Esophagus (tissue), 2 donors: ENCODE measurements around the gene G6PD. TPM values are rescaled to one million over a fixed set of nuclear protein-coding genes. Genes with fewer than 3 reads are reported as not detected.
A peak's percentile ranks its signal among the peaks of the same experiment; 100 is the strongest.

Experiments used
- H3K27ac ChIP-seq, 2 donors: one replicate each; pipeline ENCODE4 v1.5.1; 2013; ENCODE audit warnings: low read depth in 2 of 2, mild to moderate bottlenecking in 2 of 2, inconsistent platforms in 1 of 2, low read length in 1 of 2, moderate library complexity in 1 of 2
- H3K27me3 ChIP-seq, 2 donors: one replicate each; pipeline ENCODE4 v1.6.1; 2013; ENCODE audit warnings: low read length in 2 of 2, control low read depth in 1 of 2, mild to moderate bottlenecking in 1 of 2; ENCODE audit not compliant: insufficient read depth in 2 of 2, control insufficient read depth in 1 of 2
- H3K36me3 ChIP-seq, 2 donors: one replicate each; pipeline ENCODE4 v1.6.1; 2013; ENCODE audit warnings: low read length in 1 of 2; ENCODE audit not compliant: control insufficient read depth in 2 of 2, insufficient read depth in 2 of 2
- H3K4me1 ChIP-seq, 2 donors: one replicate each; pipeline ENCODE4 v1.6.1; 2013; ENCODE audit warnings: low read length in 1 of 2; ENCODE audit not compliant: control insufficient read depth in 2 of 2, insufficient read depth in 2 of 2
- H3K4me3 ChIP-seq, 2 donors: one replicate each; pipeline ENCODE4 v1.5.1; 2013; ENCODE audit warnings: low read length in 2 of 2, mild to moderate bottlenecking in 2 of 2, low read depth in 1 of 2, moderate library complexity in 1 of 2
- H3K9me3 ChIP-seq, 2 donors: one replicate each; pipeline ENCODE4 v1.6.1; 2013; ENCODE audit warnings: mild to moderate bottlenecking in 2 of 2, low read depth in 1 of 2, low read length in 1 of 2, moderate library complexity in 1 of 2; ENCODE audit not compliant: control insufficient read depth in 2 of 2, insufficient read depth in 1 of 2
- WGBS, 2 donors: extraction: QIAGEN DNeasy Blood & Tissue Kit; methylation state at CpG; one replicate each; pipeline ENCODE4 v1.1.7; 2013; 5-methylcytosine and 5-hydroxymethylcytosine counted together
- polyA plus RNA-seq, 2 donors: library from polyadenylated mRNA; stranded (reverse); fragments of 200-250 nt; gene quantifications; one replicate each; pipeline ENCODE4 v1.2.3, GENCODE V29; 2013
- donor health status: healthy with polysubstance abuse.
- donor health status: Bipolar disorder and iron deficiency.

Gene G6PD
- polyA plus RNA-seq, 2 donors: 42.7 to 46.9 TPM

DNA sequence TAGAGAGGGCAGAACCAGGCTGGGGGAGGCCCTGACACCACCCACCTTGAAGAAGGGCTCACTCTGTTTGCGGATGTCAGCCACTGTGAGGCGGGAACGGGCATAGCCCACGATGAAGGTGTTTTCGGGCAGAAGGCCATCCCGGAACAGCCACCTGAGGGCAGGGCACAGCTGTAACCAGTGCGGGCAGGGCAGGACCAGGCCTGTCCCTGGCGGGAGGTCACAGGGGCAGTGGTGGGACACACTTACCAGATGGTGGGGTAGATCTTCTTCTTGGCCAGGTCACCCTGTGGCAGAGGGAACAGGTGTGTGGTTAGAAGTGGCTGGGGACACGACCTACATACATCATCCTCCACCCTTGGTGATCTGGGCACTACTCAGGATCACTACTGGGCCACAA, 10.8 kb downstream of the G6PD start:
- peaks cover 0 to 4% of the 10 kb centered on the region in 2 donors for H3K4me1 ChIP-seq
- no peak overlapping the region for H3K4me3 ChIP-seq
- no peak overlapping the region for H3K27ac ChIP-seq
- H3K36me3 ChIP-seq: peaks cover 0 to 23% of the 10 kb centered on the region in 2 donors
- no peaks in the 10 kb centered on the region for H3K27me3 ChIP-seq
- no peaks in the 10 kb centered on the region for H3K9me3 ChIP-seq
- WGBS, 2 donors: 66 to 69% methylated on average over 9 of the region's 9 CpGs

DNA sequence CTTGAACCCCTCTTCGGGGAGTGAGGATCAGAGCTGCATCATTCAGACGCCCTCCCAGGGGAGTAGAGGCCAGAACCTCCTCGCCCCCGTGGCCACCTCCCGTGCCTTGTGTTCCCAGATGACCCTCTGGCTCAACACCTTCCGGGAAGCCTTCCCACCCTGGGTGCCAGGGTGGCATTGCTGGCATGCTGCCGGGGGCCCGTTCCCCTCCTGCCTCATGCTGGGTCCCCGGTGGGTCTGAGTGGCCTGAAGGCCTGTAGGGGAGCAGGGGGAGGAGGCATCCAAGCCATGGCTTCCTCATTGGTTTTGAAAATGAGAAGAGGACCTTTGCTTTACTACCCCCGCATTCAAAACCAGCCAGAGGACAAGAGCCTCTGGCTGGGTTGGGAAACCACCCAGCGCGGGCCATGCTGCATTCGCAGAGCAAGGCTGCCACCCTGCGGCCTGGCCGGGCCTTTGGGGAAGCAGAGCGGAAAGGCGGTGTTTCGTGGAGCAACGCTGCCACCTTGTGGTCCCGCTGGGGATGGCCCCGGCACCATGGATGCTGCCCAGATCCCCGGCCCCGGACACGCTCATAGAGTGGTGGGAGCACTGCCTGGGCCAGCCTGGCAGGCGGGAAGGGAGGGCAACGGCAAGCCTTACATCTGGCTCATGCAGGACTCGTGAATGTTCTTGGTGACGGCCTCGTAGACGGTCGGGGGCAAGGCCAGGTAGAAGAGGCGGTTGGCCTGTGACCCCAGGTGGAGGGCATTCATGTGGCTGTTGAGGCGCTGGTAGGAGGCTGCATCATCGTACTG, 11.9 kb downstream of the G6PD start:
- no peak overlapping the region for H3K27ac ChIP-seq
- H3K9me3 ChIP-seq: no peaks in the 10 kb centered on the region
- H3K36me3 ChIP-seq: peaks cover 0 to 23% of the 10 kb centered on the region in 2 donors
- no peaks in the 10 kb centered on the region for H3K4me1 ChIP-seq
- 27% methylated on average over 34 of the region's 34 CpGs for WGBS, 2 donors
- no peak overlapping the region for H3K4me3 ChIP-seq
- no peaks in the 10 kb centered on the region for H3K27me3 ChIP-seq

DNA sequence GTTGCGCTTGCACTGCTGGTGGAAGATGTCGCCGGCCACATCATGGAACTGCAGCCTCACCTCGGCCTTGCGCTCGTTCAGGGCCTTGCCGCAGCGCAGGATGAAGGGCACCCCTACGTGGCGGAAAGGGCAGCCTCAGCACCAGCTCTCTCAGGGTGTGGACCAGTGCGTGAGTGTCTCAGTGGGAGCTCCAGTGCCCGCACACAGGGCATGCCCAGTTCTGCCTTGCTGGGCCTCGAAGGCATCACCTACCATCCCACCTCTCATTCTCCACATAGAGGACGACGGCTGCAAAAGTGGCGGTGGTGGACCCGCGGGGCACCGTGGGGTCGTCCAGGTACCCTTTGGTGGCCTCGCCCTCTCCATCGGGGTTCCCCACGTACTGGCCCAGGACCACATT, 14.0 kb downstream of the G6PD start:
- 94 to 96% methylated on average over 23 of the region's 23 CpGs for WGBS, 2 donors

DNA sequence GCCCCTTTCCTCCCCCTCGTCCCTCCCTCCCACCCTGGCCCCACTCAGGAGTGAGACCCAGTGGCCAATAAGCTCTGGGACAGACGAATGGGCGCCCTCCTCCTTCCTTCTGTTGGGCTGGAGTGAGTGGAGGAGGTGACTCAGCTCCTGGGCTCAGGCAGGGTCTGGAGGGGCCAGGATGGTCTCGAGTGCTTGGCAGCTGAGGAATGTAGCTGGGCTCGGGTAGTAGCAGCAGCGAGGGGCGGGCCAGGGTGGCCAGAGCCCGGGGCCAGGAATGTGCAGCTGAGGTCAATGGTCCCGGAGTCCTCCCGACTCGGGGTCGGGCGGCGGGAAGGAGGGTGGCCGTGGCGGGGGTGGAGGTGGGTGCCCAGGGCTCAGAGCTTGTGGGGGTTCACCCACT, 15.0 kb downstream of the G6PD start:
- Histone ChIP-seq H3K4me3 (no peak overlapping the region), H3K4me1 (peaks cover 0 to 2% of the 10 kb centered on the region in 2 donors), H3K27ac (no peak overlapping the region), H3K9me3 (no peaks in the 10 kb centered on the region), H3K27me3 (no peaks in the 10 kb centered on the region), H3K36me3 (peaks cover 0 to 23% of the 10 kb centered on the region in 2 donors)
- 71 to 75% methylated on average over 10 to 16 of the region's 16 CpGs for WGBS, 2 donors

More for the DNA sequence above, 14.0 kb downstream of the G6PD start:
- Histone ChIP-seq H3K36me3 (peaks cover 0 to 23% of the 10 kb centered on the region in 2 donors), H3K9me3 (no peaks in the 10 kb centered on the region), H3K4me3 (no peak overlapping the region), H3K4me1 (no peaks in the 10 kb centered on the region), H3K27ac (no peak overlapping the region), H3K27me3 (no peaks in the 10 kb centered on the region)

DNA sequence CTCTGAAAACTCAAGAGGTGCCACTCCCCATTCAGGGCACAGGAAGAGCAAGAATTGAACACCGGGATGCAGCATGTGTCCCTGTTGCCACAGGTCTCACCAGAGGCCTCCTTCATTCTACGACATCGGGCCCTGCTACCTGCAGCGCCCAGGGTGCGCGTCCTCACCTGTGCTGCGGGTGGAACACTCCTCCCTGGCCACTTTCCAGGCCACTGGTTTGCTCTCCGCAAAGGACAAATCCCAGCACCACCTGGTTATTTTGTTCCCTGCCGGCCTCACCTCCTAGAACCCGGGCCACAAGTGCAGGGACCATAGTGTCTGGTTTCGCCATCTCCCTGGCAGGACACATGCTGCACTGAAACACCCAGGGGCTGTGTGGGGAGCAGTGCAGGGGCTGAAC, 16.4 kb downstream of the G6PD start:
- WGBS, 2 donors: 64 to 72% methylated on average over 11 of the region's 11 CpGs
- Histone ChIP-seq H3K27me3 (no peaks in the 10 kb centered on the region), H3K4me3 (no peak overlapping the region), H3K36me3 (peaks cover 0 to 21% of the 10 kb centered on the region in 2 donors), H3K4me1 (peaks cover 0 to 2% of the 10 kb centered on the region in 2 donors), H3K9me3 (no peaks in the 10 kb centered on the region), H3K27ac (no peak overlapping the region)

DNA sequence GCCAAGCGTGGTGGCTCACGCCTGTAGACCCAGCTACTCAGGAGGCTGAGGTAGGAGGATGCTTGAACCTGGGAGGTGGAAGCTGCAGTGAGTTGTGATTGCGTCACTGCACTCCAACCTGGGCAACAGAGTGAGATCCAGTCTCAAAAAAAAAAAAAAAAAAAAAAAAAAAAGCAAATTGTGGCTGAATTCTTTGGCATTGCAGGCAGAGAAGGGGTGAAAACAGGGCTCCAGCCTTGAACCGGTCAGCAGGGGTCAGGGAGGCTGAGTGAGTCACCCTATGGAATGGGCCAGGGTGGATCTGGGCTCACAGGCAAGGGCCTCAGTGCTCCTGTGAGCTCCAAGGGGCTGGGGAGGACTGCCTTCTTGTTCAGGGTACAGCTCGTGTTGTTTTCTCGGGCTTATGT, 17.4 kb downstream of the G6PD start:
- WGBS, 2 donors: 86 to 87% methylated on average over 6 of the region's 6 CpGs
- H3K27ac ChIP-seq: no peak overlapping the region
- no peaks in the 10 kb centered on the region for H3K27me3 ChIP-seq
- no peaks in the 10 kb centered on the region for H3K9me3 ChIP-seq
- no peak overlapping the region for H3K4me3 ChIP-seq
- H3K4me1 ChIP-seq: peaks cover 0 to 2% of the 10 kb centered on the region in 2 donors
- H3K36me3 ChIP-seq: peaks cover 0 to 17% of the 10 kb centered on the region in 2 donors

DNA sequence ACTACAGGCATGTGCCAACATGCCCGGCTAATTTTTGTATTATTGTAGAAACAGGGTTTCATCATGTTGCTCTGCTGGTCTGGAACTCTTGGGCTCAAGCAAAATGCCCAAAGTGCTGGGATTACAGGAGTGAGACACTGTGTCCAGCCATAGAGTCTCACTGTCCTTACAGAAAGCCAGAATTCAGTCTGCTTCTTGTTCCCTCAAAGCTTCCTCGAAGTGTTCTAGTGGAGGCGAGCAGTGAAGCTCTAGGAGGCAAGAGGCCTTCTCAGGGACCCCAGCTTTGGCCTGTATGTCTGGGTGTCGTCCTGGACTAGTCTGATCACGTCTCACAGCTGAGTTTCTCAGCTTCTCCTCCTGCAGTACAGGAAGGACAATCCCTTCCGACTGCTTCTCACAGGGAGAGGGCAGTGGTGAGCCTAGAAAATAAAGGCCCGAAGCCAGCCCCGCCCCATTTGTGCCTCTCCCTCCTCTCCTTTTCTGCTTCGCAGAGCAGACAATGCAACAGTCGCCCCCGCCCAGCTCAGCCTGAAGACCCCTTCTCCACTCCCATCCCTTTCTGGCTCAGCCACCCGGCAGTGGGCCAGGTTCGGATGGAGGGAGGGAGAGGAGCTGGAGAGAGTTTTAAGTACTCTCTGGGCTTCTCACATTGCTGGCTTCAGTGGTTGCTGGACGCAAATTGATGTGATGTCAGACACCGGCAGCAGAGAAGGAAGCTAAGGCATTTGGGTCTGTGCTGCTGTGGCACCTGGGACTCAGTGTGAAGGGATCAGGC, 19.6 kb downstream of the G6PD start:
- WGBS, 2 donors: 4 to 27% methylated on average over 15 of the region's 15 CpGs
- H3K4me1 ChIP-seq: peaks cover 0 to 2% of the 10 kb centered on the region in 2 donors
- peaks cover 0 to under 1% of the 10 kb centered on the region in 2 donors for H3K36me3 ChIP-seq
- H3K4me3 ChIP-seq: no peak overlapping the region
- H3K9me3 ChIP-seq: no peaks in the 10 kb centered on the region
- H3K27ac ChIP-seq: peak overlapping the region; percentile 84 to 96
- no peaks in the 10 kb centered on the region for H3K27me3 ChIP-seq

DNA sequence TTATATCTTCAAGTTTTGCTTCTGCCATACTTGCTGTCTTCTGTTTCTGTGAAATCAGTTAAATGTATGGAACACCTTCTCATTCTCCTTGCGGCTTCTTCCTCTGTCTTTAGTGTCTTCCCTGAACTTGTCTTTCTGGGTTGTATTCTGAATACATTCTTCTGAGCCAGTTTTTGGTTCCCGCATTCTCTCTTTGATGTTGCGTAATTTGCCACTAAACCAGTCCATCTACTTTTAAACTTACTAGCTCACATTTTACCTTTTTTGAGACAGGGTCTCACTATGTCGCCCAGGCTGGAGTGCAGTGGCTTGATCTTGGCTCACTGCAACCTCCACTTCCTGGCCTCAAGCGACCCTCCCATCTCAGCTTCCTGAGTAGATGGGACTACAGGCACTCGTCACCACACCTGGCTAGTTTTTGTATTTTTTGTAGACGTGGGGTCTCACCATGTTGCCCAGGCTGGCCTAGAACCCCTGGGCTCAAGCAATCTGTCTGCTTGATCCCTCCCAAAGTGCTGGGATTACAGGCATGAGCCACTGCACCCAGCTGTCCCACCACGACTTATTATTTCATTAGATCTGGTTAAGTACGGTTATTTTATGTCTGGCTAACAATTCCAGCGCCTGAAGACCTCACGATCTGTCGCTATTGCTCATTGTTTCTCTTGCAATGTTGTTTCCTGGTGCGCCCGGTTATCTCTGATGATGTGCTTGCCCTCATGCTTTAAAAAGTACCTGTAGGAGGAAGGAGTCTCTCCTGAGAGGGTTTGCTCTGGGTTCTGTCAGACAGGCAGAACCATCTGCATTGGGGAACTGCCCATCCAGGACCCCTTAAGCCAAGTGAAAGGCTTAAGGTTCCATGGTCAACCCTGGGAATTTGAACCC, 20.8 kb downstream of the G6PD start:
- H3K4me3 ChIP-seq: no peak overlapping the region
- WGBS, 2 donors: 60 to 75% methylated on average over 14 of the region's 14 CpGs
- no peaks in the 10 kb centered on the region for H3K27me3 ChIP-seq
- H3K4me1 ChIP-seq: peaks cover 0 to 2% of the 10 kb centered on the region in 2 donors
- H3K27ac ChIP-seq: peak overlapping the region; percentile 81 to 96
- no peaks in the 10 kb centered on the region for H3K36me3 ChIP-seq
- H3K9me3 ChIP-seq: no peaks in the 10 kb centered on the region

DNA sequence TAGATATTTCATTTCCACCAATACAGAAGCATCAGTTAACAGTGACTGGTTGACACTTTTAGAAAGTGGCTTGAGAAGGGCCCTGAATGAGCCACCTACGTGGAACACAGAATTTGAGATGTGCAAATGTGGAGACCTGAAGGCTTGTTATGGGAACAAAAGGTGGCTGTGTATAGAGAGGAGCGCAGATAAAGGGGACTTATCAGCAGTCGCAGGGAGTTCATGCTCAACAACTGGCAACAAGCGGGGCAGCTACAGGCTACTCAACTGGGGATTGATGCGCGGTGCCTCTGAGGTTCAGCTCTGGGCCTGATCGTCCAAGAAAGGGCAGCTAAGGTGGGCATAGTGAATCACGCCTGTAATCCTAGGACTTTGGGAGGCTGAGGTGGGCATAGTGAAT, 27.3 kb downstream of the G6PD start:
- H3K27me3 ChIP-seq: no peaks in the 10 kb centered on the region
- H3K9me3 ChIP-seq: no peaks in the 10 kb centered on the region
- no peak overlapping the region for H3K27ac ChIP-seq
- no peaks in the 10 kb centered on the region for H3K4me1 ChIP-seq
- 92 to 97% methylated on average over 8 of the region's 8 CpGs for WGBS, 2 donors
- no peak overlapping the region for H3K4me3 ChIP-seq
- no peaks in the 10 kb centered on the region for H3K36me3 ChIP-seq
